Peyer's patch (tissue), 4 donors: ENCODE measurements around the gene SRXN1.

ENCODE experiments used
- POLR2A ChIP-seq, 2 donors: fragments of 450-650 bp; IDR thresholded peaks; one replicate each; pipeline ENCODE4 v1.5.1; 2017; ENCODE audit warnings: antibody characterized with exemption in 2 of 2, mild to moderate bottlenecking in 2 of 2, moderate library complexity in 2 of 2
- TF ChIP-seq, protein P1 (sequence below), 6 experiments: fragments of 450-650 bp in 4 of 6; fragments of 200-600 bp in 2 of 6; sonication (generic) in 1 of 6; IDR thresholded peaks; one replicate each; pipeline ENCODE4 v1.5.1; 2017 to 2019; ENCODE audit warnings: antibody characterized with exemption in 6 of 6, mild to moderate bottlenecking in 3 of 6, moderate library complexity in 1 of 6

DNA sequence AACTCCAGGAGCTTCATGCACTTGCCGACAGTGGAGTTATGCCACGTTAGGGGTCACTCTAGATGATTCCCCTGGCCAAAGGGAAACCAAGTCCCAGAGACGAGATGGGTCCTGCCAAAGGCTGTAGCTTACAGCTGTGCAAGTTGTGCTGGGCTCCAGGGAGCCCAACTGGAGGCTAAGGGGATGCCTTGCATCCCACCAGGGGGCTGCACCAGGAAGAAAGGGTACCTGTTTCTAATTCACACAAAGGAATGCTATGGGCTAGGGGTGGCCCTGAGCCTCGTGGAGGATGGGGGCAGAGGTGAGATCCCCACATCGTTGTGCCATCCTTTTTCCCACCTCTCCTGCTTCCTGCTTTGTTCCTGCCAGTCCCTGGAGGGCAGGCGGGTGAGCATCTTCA is 46.3 kb upstream of the SRXN1 start:
- TF ChIP-seq, protein P1, sequence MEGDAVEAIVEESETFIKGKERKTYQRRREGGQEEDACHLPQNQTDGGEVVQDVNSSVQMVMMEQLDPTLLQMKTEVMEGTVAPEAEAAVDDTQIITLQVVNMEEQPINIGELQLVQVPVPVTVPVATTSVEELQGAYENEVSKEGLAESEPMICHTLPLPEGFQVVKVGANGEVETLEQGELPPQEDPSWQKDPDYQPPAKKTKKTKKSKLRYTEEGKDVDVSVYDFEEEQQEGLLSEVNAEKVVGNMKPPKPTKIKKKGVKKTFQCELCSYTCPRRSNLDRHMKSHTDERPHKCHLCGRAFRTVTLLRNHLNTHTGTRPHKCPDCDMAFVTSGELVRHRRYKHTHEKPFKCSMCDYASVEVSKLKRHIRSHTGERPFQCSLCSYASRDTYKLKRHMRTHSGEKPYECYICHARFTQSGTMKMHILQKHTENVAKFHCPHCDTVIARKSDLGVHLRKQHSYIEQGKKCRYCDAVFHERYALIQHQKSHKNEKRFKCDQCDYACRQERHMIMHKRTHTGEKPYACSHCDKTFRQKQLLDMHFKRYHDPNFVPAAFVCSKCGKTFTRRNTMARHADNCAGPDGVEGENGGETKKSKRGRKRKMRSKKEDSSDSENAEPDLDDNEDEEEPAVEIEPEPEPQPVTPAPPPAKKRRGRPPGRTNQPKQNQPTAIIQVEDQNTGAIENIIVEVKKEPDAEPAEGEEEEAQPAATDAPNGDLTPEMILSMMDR (IDR thresholded peaks at IDR 0.05): no peak
- no peak for TF ChIP-seq POLR2A (IDR thresholded peaks at IDR 0.05)
